Mucosa of stomach (tissue), 1 donor: Measurements from ENCODE around the gene SPAG17.

Experiments used
- H3K27me3 ChIP-seq: one replicate; pipeline ENCODE4 v1.7.0; 2013; ENCODE audit warnings: mild to moderate bottlenecking, low read length; ENCODE audit not compliant: control insufficient read depth, insufficient read depth
- H3K36me3 ChIP-seq: one replicate; pipeline ENCODE4 v1.7.0; 2013; ENCODE audit warnings: low read length; ENCODE audit not compliant: control insufficient read depth, insufficient read depth
- H3K4me1 ChIP-seq: one replicate; pipeline ENCODE4 v1.7.0; 2013; ENCODE audit warnings: mild to moderate bottlenecking, low read length; ENCODE audit not compliant: control insufficient read depth, insufficient read depth
- H3K4me3 ChIP-seq: one replicate; pipeline ENCODE4 v1.7.0; 2013; ENCODE audit warnings: low read length
- H3K9ac ChIP-seq: one replicate; pipeline ENCODE4 v1.7.0; 2013; ENCODE audit warnings: mild to moderate bottlenecking, low read length, moderate library complexity
- H3K9me3 ChIP-seq: one replicate; pipeline ENCODE4 v1.7.0; 2013; ENCODE audit warnings: mild to moderate bottlenecking, low read length, moderate library complexity; ENCODE audit not compliant: control insufficient read depth
- donor health status: Pancreatic carcinoma.

The SPAG17 gene

GRCh38 chr1:118158924-118159323 lies 26.1 kb downstream of the SPAG17 start:
- no peak overlapping the region for H3K9ac ChIP-seq
- H3K27me3 ChIP-seq = no peaks in the 10 kb centered on the region
- no peak overlapping the region for H3K4me3 ChIP-seq
- H3K4me1 ChIP-seq = no peaks in the 10 kb centered on the region
- H3K9me3 ChIP-seq = no peaks in the 10 kb centered on the region
- H3K36me3 ChIP-seq = no peaks in the 10 kb centered on the region

GRCh38 chr1:118157506-118157905 lies 27.5 kb downstream of the SPAG17 start:
- no peaks in the 10 kb centered on the region for H3K9me3 ChIP-seq
- no peaks in the 10 kb centered on the region for H3K4me1 ChIP-seq
- H3K27me3 ChIP-seq = no peaks in the 10 kb centered on the region
- H3K4me3 ChIP-seq = no peak overlapping the region
- H3K9ac ChIP-seq = no peak overlapping the region
- H3K36me3 ChIP-seq = no peaks in the 10 kb centered on the region

- Histone ChIP-seq H3K4me1 (no peaks in the 10 kb centered on the region), H3K27me3 (no peaks in the 10 kb centered on the region), H3K4me3 (no peak overlapping the region), H3K9ac (no peak overlapping the region), H3K9me3 (no peaks in the 10 kb centered on the region), H3K36me3 (no peaks in the 10 kb centered on the region)
Measured at GRCh38 chr1:118155106-118155505, 29.9 kb downstream of the SPAG17 start.

GRCh38 chr1:118154220-118154619 lies 30.8 kb downstream of the SPAG17 start:
- Histone ChIP-seq H3K9me3 (no peaks in the 10 kb centered on the region), H3K4me3 (no peak overlapping the region), H3K9ac (no peak overlapping the region), H3K36me3 (no peaks in the 10 kb centered on the region), H3K27me3 (no peaks in the 10 kb centered on the region), H3K4me1 (no peaks in the 10 kb centered on the region)

GRCh38 chr1:118151312-118151937 lies 33.6 kb downstream of the SPAG17 start:
- no peaks in the 10 kb centered on the region for H3K4me1 ChIP-seq
- H3K4me3 ChIP-seq = no peak overlapping the region
- no peak overlapping the region for H3K9ac ChIP-seq
- no peaks in the 10 kb centered on the region for H3K27me3 ChIP-seq
- no peaks in the 10 kb centered on the region for H3K36me3 ChIP-seq
- H3K9me3 ChIP-seq = no peaks in the 10 kb centered on the region

- H3K36me3 ChIP-seq = no peaks in the 10 kb centered on the region
Measured at GRCh38 chr1:118149799-118150198, 35.2 kb downstream of the SPAG17 start.

GRCh38 chr1:118148034-118148433 lies 37.0 kb downstream of the SPAG17 start:
- no peaks in the 10 kb centered on the region for H3K9me3 ChIP-seq
- no peaks in the 10 kb centered on the region for H3K27me3 ChIP-seq
- no peaks in the 10 kb centered on the region for H3K36me3 ChIP-seq
- H3K4me3 ChIP-seq = no peak overlapping the region
- H3K4me1 ChIP-seq = no peaks in the 10 kb centered on the region
- no peak overlapping the region for H3K9ac ChIP-seq

More at GRCh38 chr1:118149799-118150198, 35.2 kb downstream of the SPAG17 start:
- Histone ChIP-seq H3K4me3 (no peak overlapping the region), H3K9ac (no peak overlapping the region), H3K9me3 (no peaks in the 10 kb centered on the region), H3K4me1 (no peaks in the 10 kb centered on the region), H3K27me3 (no peaks in the 10 kb centered on the region)

- H3K4me3 ChIP-seq = no peak overlapping the region
- no peak overlapping the region for H3K9ac ChIP-seq
- no peaks in the 10 kb centered on the region for H3K36me3 ChIP-seq
- H3K27me3 ChIP-seq = no peaks in the 10 kb centered on the region
- no peaks in the 10 kb centered on the region for H3K4me1 ChIP-seq
- no peaks in the 10 kb centered on the region for H3K9me3 ChIP-seq
Measured at GRCh38 chr1:118147522-118147921, 37.5 kb downstream of the SPAG17 start.

- H3K4me3 ChIP-seq = no peak overlapping the region
- H3K27me3 ChIP-seq = no peaks in the 10 kb centered on the region
- no peak overlapping the region for H3K9ac ChIP-seq
- H3K36me3 ChIP-seq = no peaks in the 10 kb centered on the region
- no peaks in the 10 kb centered on the region for H3K9me3 ChIP-seq
- H3K4me1 ChIP-seq = no peaks in the 10 kb centered on the region
Measured at GRCh38 chr1:118145721-118146120, 39.3 kb downstream of the SPAG17 start.

- H3K36me3 ChIP-seq = no peaks in the 10 kb centered on the region
- no peak overlapping the region for H3K9ac ChIP-seq
- H3K4me1 ChIP-seq = no peaks in the 10 kb centered on the region
- H3K27me3 ChIP-seq = no peaks in the 10 kb centered on the region
- H3K4me3 ChIP-seq = no peak overlapping the region
- no peaks in the 10 kb centered on the region for H3K9me3 ChIP-seq
Measured at GRCh38 chr1:118144684-118145083, 40.3 kb downstream of the SPAG17 start.

- H3K4me1 ChIP-seq = no peaks in the 10 kb centered on the region
- H3K27me3 ChIP-seq = no peaks in the 10 kb centered on the region
- H3K9ac ChIP-seq = no peak overlapping the region
- H3K36me3 ChIP-seq = no peaks in the 10 kb centered on the region
- no peaks in the 10 kb centered on the region for H3K9me3 ChIP-seq
- no peak overlapping the region for H3K4me3 ChIP-seq
Measured at GRCh38 chr1:118143831-118144230, 41.2 kb downstream of the SPAG17 start.

GRCh38 chr1:118143121-118143520 lies 41.9 kb downstream of the SPAG17 start:
- Histone ChIP-seq H3K36me3 (no peaks in the 10 kb centered on the region), H3K4me3 (no peak overlapping the region), H3K9ac (no peak overlapping the region), H3K27me3 (no peaks in the 10 kb centered on the region), H3K9me3 (no peaks in the 10 kb centered on the region), H3K4me1 (no peaks in the 10 kb centered on the region)

- H3K4me1 ChIP-seq = no peaks in the 10 kb centered on the region
- H3K27me3 ChIP-seq = no peaks in the 10 kb centered on the region
- H3K9me3 ChIP-seq = no peaks in the 10 kb centered on the region
- H3K36me3 ChIP-seq = no peaks in the 10 kb centered on the region
- H3K4me3 ChIP-seq = no peak overlapping the region
- no peak overlapping the region for H3K9ac ChIP-seq
Measured at GRCh38 chr1:118142546-118142945, 42.5 kb downstream of the SPAG17 start.
